Endodermal cell (in vitro differentiated cells): Measurements from ENCODE around the gene CD59. TPM values are rescaled to one million over a fixed set of nuclear protein-coding genes. Genes with fewer than 3 reads are reported as not detected.
A peak's percentile ranks its signal among the peaks of the same experiment; 100 is the strongest.

ENCODE experiments used
- DNase-seq: peaks from one replicate; pipeline ENCODE4 v3.0.0-alpha.2; 2017
- H3K27ac ChIP-seq: 2 replicates; pipeline ENCODE4 v1.5.1; 2013; ENCODE audit warnings: mild to moderate bottlenecking, low read depth, low read length, moderate library complexity
- H3K27me3 ChIP-seq: 2 replicates; pipeline ENCODE4 v1.6.1; 2013; ENCODE audit warnings: mild to moderate bottlenecking, low read length, moderate library complexity; ENCODE audit not compliant: insufficient read depth, control insufficient read depth, poor library complexity, severe bottlenecking
- H3K36me3 ChIP-seq: 2 replicates; pipeline ENCODE4 v1.7.0; 2013; ENCODE audit warnings: mild to moderate bottlenecking, low read length, moderate library complexity; ENCODE audit not compliant: control insufficient read depth, insufficient read depth
- H3K4me1 ChIP-seq: one replicate; pipeline ENCODE4 v1.7.0; 2013; ENCODE audit warnings: low read length; ENCODE audit not compliant: control insufficient read depth, insufficient read depth
- H3K4me3 ChIP-seq: 2 replicates; pipeline ENCODE4 v1.5.1; 2013; ENCODE audit warnings: mild to moderate bottlenecking, low read length, moderate library complexity
- H3K9ac ChIP-seq: 2 replicates; pipeline ENCODE4 v1.6.1; 2013; ENCODE audit warnings: mild to moderate bottlenecking, low read length, moderate library complexity; ENCODE audit not compliant: poor library complexity, severe bottlenecking; ENCODE audit errors: extremely low read depth
- H3K9me3 ChIP-seq: 2 replicates; pipeline ENCODE4 v1.6.1; 2013; ENCODE audit warnings: mild to moderate bottlenecking, low read length, moderate library complexity; ENCODE audit not compliant: control insufficient read depth
- H3K27ac Mint-ChIP-seq: 2 replicates; pipeline ENCODE4 v1.8.0; 2020; ENCODE audit warnings: mixed read lengths
- H3K27me3 Mint-ChIP-seq: 2 replicates; pipeline ENCODE4 v1.8.0; 2021; ENCODE audit warnings: mild to moderate bottlenecking, mixed read lengths; ENCODE audit not compliant: insufficient read depth
- H3K36me3 Mint-ChIP-seq: 2 replicates; pipeline ENCODE4 v1.8.0; 2020; ENCODE audit warnings: low read depth, mixed read lengths
- H3K4me1 Mint-ChIP-seq: 2 replicates; pipeline ENCODE4 v1.8.0; 2020; ENCODE audit warnings: mixed read lengths
- H3K4me3 Mint-ChIP-seq: 2 replicates; pipeline ENCODE4 v1.8.0; 2020; ENCODE audit warnings: mild to moderate bottlenecking, moderate library complexity, mixed read lengths
- H3K9me3 Mint-ChIP-seq: 2 replicates; pipeline ENCODE4 v1.8.0; 2020; ENCODE audit warnings: mild to moderate bottlenecking, mixed read lengths
- CTCF ChIP-seq: fragments of 200-600 bp; sonication (generic); conservative IDR thresholded peaks from 2 replicates; pipeline ENCODE4 v1.5.0; 2021; ENCODE audit warnings: antibody characterized with exemption, mild to moderate bottlenecking
- WGBS, 2 experiments: methylation state at CpG; one replicate each; pipeline versions ENCODE4 v1.1.5 to v1.1.7; 2013; ENCODE audit warnings: missing lambda C conversion rate in 2 of 2, mixed read lengths in 1 of 2; ENCODE audit not compliant: insufficient coverage in 1 of 2, insufficient read length in 1 of 2; 5-methylcytosine and 5-hydroxymethylcytosine counted together
- total RNA-seq, 2 donors: library from RNA; stranded (reverse); fragmentation: NEBNext Ultra II Directional in 1 of 2; extraction: Animal tissue kit (Norgen Biotek cat#: 25700) in 1 of 2; gene quantifications; 2 replicates in 1 of 2; 3 replicates in 1 of 2; pipeline ENCODE4 v1.2.1, GENCODE V29; 2021

The CD59 gene
- total RNA-seq, 2 donors from 2014 or later, result 111 to 142 TPM

- WGBS, 2 experiments, result 72 to 78% methylated on average over 8 to 9 of the region's 9 CpGs
- no peak overlapping the region for H3K9ac ChIP-seq
- peaks cover 19% of the 10 kb centered on the region for H3K4me1 ChIP-seq
- H3K27ac ChIP-seq, result peak overlapping the region; percentile 74
- H3K9me3 Mint-ChIP-seq, result no peaks in the 10 kb centered on the region
- no peak overlapping the region for H3K27ac Mint-ChIP-seq
- H3K4me3 Mint-ChIP-seq, result no peak overlapping the region
- H3K9me3 ChIP-seq, result no peaks in the 10 kb centered on the region
- H3K27me3 Mint-ChIP-seq, result no peaks in the 10 kb centered on the region
- H3K4me3 ChIP-seq, result no peak overlapping the region
- TF ChIP-seq CTCF, result no peak
- H3K4me1 Mint-ChIP-seq, result peaks cover 52% of the 10 kb centered on the region
- H3K27me3 ChIP-seq, result no peaks in the 10 kb centered on the region
- DNase-seq, result no peak
- no peaks in the 10 kb centered on the region for H3K36me3 ChIP-seq
- H3K36me3 Mint-ChIP-seq, result no peaks in the 10 kb centered on the region
Measured at GRCh38 chr11:33692013-33692504, 44.2 kb downstream of the CD59 start.

GRCh38 chr11:33691066-33691864, 45.0 kb downstream of the CD59 start:
- no peak overlapping the region for H3K4me3 Mint-ChIP-seq
- Histone ChIP-seq H3K36me3 (no peaks in the 10 kb centered on the region), H3K4me1 (peaks cover 17% of the 10 kb centered on the region), H3K4me3 (no peak overlapping the region), H3K27ac (peak overlapping the region; percentile 74), H3K9me3 (no peaks in the 10 kb centered on the region), H3K9ac (no peak overlapping the region), H3K27me3 (no peaks in the 10 kb centered on the region)
- peak overlapping the region; percentile 19 for H3K27ac Mint-ChIP-seq
- H3K4me1 Mint-ChIP-seq, result peaks cover 46% of the 10 kb centered on the region
- WGBS, 2 experiments, result 88 to 93% methylated on average over 4 to 6 of the region's 6 CpGs
- no peak for DNase-seq
- no peaks in the 10 kb centered on the region for H3K9me3 Mint-ChIP-seq
- no peaks in the 10 kb centered on the region for H3K36me3 Mint-ChIP-seq
- TF ChIP-seq CTCF, result no peak
- H3K27me3 Mint-ChIP-seq, result no peaks in the 10 kb centered on the region

- H3K27ac Mint-ChIP-seq, result no peak overlapping the region
Measured at GRCh38 chr11:33690290-33691065, 45.7 kb downstream of the CD59 start.

More at GRCh38 chr11:33690290-33691065, 45.7 kb downstream of the CD59 start:
- Mint-ChIP-seq H3K4me1 (peaks cover 38% of the 10 kb centered on the region), H3K9me3 (no peaks in the 10 kb centered on the region), H3K27me3 (no peaks in the 10 kb centered on the region), H3K36me3 (no peaks in the 10 kb centered on the region), H3K4me3 (no peak overlapping the region)
- no peak for TF ChIP-seq CTCF
- H3K27ac ChIP-seq, result no peak overlapping the region
- peaks cover 15% of the 10 kb centered on the region for H3K4me1 ChIP-seq
- no peak for DNase-seq
- H3K9me3 ChIP-seq, result no peaks in the 10 kb centered on the region
- no peaks in the 10 kb centered on the region for H3K36me3 ChIP-seq
- H3K27me3 ChIP-seq, result no peaks in the 10 kb centered on the region
- H3K4me3 ChIP-seq, result no peak overlapping the region
- WGBS, 2 experiments, result 92 to 93% methylated on average over 5 to 8 of the region's 8 CpGs
- no peak overlapping the region for H3K9ac ChIP-seq
